ENCODE data around the gene TENT5C. TPM values are rescaled to one million over a fixed set of nuclear protein-coding genes. Genes with fewer than 3 reads are reported as not detected.

TENT5C gene
- total and polyA plus RNA-seq, 10 of the 15 experiments (the other 5 are each of a cell fraction or from before 2014, with no cell fraction given): 0.19 to 2.4 (median 0.78) TPM

DNA sequence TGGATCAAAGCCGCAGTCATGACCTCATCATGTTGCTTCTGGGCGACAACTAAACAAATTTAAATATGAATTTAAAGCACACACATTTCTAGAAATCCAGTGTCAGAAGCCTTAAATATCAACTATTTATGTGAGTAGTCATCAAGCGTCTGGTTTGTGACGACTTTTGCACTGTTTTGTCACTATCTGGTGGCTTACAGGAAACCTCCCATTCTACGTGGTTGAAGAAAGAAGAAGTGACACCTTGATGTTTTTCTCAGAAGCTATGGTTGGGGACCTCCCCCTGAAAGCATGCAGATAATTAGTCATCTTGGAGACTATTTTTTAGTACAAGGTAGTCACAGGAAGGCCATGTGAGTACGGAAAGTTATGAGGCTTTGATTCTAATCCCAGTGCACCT is 58.5 kb downstream of the TENT5C start (continued):
- TF ChIP-seq, protein P1, sequence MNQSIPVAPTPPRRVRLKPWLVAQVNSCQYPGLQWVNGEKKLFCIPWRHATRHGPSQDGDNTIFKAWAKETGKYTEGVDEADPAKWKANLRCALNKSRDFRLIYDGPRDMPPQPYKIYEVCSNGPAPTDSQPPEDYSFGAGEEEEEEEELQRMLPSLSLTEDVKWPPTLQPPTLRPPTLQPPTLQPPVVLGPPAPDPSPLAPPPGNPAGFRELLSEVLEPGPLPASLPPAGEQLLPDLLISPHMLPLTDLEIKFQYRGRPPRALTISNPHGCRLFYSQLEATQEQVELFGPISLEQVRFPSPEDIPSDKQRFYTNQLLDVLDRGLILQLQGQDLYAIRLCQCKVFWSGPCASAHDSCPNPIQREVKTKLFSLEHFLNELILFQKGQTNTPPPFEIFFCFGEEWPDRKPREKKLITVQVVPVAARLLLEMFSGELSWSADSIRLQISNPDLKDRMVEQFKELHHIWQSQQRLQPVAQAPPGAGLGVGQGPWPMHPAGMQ (IDR thresholded peaks at IDR 0.05; ENCODE audit: borderline replicate concordance): no peak
- TF ChIP-seq, protein P2, sequence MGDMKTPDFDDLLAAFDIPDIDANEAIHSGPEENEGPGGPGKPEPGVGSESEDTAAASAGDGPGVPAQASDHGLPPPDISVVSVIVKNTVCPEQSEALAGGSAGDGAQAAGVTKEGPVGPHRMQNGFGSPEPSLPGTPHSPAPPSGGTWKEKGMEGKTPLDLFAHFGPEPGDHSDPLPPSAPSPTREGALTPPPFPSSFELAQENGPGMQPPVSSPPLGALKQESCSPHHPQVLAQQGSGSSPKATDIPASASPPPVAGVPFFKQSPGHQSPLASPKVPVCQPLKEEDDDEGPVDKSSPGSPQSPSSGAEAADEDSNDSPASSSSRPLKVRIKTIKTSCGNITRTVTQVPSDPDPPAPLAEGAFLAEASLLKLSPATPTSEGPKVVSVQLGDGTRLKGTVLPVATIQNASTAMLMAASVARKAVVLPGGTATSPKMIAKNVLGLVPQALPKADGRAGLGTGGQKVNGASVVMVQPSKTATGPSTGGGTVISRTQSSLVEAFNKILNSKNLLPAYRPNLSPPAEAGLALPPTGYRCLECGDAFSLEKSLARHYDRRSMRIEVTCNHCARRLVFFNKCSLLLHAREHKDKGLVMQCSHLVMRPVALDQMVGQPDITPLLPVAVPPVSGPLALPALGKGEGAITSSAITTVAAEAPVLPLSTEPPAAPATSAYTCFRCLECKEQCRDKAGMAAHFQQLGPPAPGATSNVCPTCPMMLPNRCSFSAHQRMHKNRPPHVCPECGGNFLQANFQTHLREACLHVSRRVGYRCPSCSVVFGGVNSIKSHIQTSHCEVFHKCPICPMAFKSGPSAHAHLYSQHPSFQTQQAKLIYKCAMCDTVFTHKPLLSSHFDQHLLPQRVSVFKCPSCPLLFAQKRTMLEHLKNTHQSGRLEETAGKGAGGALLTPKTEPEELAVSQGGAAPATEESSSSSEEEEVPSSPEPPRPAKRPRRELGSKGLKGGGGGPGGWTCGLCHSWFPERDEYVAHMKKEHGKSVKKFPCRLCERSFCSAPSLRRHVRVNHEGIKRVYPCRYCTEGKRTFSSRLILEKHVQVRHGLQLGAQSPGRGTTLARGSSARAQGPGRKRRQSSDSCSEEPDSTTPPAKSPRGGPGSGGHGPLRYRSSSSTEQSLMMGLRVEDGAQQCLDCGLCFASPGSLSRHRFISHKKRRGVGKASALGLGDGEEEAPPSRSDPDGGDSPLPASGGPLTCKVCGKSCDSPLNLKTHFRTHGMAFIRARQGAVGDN (IDR thresholded peaks at IDR 0.05): no peak
- TF ChIP-seq PAX8 (IDR thresholded peaks at IDR 0.05) (no peak), EED (IDR thresholded peaks at IDR 0.05; ENCODE audit: low read depth) (peak; percentile 86), SMARCA5 (IDR thresholded peaks at IDR 0.05) (no peak), ETV6 (conservative IDR thresholded peaks at IDR 0.05 in 1 of 2, IDR thresholded peaks at IDR 0.05 in 1 of 2; ENCODE audit: borderline replicate concordance in 1 of 2, low read depth in 1 of 2) (peak in 1 of 2 experiments; percentile 75; a peak in 2 of 4 replicates), MEF2B (IDR thresholded peaks at IDR 0.05; ENCODE audit: partially characterized antibody, poor library complexity, severe bottlenecking) (peak; percentile 85), KDM1A (IDR thresholded peaks at IDR 0.05; ENCODE audit: borderline replicate concordance) (no peak), RAD51 (IDR thresholded peaks at IDR 0.05) (peak; percentile 56), SUZ12 (IDR thresholded peaks at IDR 0.05; ENCODE audit: unreplicated experiment) (no peak), SMAD5 (IDR thresholded peaks at IDR 0.05; ENCODE audit: low read depth) (no peak), NFYB (IDR thresholded peaks at IDR 0.05; ENCODE audit: insufficient read depth, low read depth, low read length) (no peak), TCF3 (IDR thresholded peaks at IDR 0.05; ENCODE audit: borderline replicate concordance, insufficient read depth, low read depth, low read length) (peak; percentile 72; the same call in 1 of the 2 replicates), POU2F2 (IDR thresholded peaks at IDR 0.05; ENCODE audit: borderline replicate concordance, low read depth, low read length) (peak; percentile 86; the same call in 2 of the 3 replicates), ZNF622 (IDR thresholded peaks at IDR 0.05) (no peak), NFXL1 (IDR thresholded peaks at IDR 0.05; ENCODE audit: borderline replicate concordance) (no peak), JUNB (IDR thresholded peaks at IDR 0.05) (peak; percentile 82), IKZF1 (conservative IDR thresholded peaks at IDR 0.05) (peak; percentile 84), ESRRA (IDR thresholded peaks at IDR 0.05; ENCODE audit: low read length) (no peak), YY1 (IDR thresholded peaks at IDR 0.05; ENCODE audit: low read depth, low read length) (no peak), FOXK2 (IDR thresholded peaks at IDR 0.05) (no peak)
- TF ChIP-seq, protein P3, sequence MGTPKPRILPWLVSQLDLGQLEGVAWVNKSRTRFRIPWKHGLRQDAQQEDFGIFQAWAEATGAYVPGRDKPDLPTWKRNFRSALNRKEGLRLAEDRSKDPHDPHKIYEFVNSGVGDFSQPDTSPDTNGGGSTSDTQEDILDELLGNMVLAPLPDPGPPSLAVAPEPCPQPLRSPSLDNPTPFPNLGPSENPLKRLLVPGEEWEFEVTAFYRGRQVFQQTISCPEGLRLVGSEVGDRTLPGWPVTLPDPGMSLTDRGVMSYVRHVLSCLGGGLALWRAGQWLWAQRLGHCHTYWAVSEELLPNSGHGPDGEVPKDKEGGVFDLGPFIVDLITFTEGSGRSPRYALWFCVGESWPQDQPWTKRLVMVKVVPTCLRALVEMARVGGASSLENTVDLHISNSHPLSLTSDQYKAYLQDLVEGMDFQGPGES (IDR thresholded peaks at IDR 0.05): no peak
- TF ChIP-seq, protein P4, sequence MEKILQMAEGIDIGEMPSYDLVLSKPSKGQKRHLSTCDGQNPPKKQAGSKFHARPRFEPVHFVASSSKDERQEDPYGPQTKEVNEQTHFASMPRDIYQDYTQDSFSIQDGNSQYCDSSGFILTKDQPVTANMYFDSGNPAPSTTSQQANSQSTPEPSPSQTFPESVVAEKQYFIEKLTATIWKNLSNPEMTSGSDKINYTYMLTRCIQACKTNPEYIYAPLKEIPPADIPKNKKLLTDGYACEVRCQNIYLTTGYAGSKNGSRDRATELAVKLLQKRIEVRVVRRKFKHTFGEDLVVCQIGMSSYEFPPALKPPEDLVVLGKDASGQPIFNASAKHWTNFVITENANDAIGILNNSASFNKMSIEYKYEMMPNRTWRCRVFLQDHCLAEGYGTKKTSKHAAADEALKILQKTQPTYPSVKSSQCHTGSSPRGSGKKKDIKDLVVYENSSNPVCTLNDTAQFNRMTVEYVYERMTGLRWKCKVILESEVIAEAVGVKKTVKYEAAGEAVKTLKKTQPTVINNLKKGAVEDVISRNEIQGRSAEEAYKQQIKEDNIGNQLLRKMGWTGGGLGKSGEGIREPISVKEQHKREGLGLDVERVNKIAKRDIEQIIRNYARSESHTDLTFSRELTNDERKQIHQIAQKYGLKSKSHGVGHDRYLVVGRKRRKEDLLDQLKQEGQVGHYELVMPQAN (conservative IDR thresholded peaks at IDR 0.05): no peak

Data from GM12878 (cell line).